HG03521 (cell line): ENCODE data around the gene KBTBD7.
"Not testable (repeated sequence)": the region's sequence is repeated elsewhere in the genome, so short reads cannot be mapped to it uniquely, and the experiment has no call there.

Experiments used
- ATAC-seq: cut with Tn5 transposase; IDR thresholded peaks from one replicate; pipeline ENCODE4 v1.9.1; 2021; ENCODE audit warnings: mild to moderate bottlenecking, moderate library complexity; ENCODE audit not compliant: unreplicated experiment

The KBTBD7 gene

DNA sequence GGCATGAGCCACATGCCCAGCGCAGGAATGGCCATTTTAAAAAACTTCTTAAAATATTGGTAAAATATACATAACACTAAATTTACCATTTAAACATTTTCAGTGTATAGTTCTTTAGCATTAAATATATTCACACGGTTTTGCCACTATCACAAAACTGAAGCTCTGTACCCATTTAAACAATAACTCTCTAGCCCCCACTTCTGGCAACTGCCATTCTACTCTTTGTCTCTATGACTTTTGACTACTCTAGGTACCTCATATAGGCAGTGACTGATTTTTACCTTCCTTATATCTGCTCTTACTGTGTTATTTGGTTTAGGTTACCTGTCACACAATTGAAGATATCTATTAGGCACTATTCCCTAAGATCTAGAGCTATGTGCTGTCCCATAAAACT is 2.3 kb upstream of the KBTBD7 start:
- ATAC-seq = no peak

DNA sequence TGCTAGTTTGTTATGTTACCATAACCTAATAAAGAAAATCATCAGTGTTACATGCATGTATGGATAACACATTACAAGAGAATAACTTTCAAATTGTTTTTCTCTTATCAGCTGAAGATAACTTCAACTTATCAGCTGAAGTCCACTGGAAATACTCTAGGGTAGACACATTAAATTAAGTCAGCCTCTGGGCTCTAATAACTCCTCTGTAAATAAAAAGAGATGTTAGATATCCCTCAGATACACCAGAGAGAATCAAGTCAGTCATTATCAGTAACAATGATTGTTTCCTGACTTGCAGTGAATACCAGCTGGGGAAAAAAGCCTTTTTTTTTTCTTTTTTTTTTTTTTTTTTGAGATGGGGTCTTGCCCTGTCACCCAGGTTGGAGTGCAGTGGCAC is 1.6 kb upstream of the KBTBD7 start:
- ATAC-seq = no peak

DNA sequence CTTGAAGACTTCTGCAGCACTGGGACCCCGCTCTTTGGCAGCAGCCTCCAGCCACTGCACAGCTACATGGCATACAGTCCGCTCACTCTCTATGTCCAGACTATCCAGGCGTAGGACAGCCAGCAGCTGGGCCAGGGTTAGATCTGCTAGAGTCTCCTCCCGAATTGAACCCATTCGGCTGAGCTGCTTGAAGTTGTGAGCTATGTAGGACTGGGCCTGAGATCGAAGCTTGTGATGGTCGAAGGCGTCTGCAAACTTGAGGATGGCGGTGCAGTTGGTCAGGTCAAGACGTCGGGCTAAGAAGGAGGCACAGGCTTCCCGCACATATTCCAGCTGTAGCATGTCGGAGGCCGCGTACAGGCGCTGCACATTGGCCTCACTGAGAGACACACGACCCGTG is 900 bp downstream of the KBTBD7 start:
- no peak for ATAC-seq

DNA sequence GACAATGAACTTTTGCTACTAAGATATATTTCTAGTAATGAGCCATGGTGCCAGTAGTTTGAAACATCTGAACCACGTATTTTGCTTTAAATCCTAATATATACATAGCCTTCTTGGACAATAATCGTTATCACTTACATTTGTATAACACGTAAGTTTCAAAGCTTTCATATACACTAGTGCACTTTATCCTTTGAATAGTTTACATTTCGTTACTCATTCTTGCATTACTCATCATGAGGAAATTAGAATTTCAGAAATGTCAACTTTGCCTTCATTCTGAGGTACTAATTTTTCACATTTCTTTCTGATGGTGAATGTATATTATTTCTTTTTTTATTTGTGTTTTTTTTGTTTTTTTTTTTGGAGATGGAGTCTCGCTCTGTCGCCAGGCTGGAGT is 5.8 kb downstream of the KBTBD7 start:
- ATAC-seq = no peak

DNA sequence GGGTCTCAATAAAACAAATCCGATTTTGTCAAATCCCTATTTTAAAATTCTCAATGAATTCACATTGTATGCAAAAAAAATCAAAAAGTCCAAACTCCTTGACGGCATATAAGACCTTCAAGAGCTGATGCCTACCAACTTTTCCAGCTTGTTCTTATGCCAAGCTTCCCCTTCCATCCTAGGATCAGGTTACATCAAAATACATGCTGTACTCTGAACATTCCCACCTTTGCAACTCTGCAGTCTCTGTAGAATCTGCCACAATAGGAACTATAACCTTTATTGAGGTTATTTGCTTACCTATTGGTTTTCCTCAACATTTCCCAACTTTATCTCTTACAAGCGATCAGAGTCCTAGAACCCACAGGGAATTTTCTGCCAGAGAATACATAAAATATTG is 7.9 kb downstream of the KBTBD7 start:
- ATAC-seq = no peak

DNA sequence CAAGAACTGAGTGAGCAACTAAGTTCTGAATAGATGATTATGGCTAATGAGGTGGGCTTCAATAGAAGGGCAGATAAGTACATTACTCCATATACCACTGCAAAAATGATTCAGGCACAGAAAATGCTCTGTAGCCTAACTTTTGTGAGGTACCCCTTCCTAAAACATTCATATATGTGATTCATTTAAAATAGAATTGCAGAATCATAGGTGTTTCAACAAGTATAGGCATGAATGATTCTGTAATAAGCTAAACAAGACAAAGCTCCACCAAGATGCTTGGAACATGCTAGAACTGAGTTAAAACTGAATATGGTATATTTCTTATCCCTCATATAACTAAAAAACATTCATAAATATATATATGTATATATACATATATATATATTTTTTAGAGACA is 12.1 kb downstream of the KBTBD7 start:
- no peak for ATAC-seq

DNA sequence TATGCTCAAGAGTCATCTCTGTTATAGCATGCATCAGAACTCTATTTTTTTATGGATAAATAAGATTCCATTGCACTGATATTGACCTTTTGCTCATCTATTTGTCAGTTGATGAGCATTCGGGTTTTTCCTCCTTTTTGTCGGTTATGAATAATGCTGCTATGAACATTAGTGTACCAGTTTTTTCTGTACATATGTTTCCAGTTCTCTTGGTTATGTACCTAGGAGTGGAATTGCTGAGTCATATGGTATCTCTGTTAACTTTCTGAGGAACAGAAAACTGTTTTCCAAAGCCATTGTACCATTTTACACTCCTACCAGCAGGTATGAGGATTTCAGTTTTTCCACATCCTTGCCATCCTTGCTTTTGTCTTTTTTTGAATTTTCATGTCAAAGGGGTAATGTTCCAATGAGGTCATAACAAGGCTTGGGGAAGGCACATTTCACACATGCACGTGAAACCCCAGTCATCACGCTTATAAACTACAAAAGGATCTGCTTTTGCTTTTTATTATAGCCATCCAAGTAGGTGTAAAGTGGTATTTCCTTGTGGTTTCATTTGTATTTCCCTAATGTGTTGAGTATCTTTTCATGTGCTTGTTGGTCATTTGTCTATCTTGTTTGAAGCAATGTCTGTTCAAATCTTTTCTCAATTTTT is 14.6 kb downstream of the KBTBD7 start:
- no peak for ATAC-seq

DNA sequence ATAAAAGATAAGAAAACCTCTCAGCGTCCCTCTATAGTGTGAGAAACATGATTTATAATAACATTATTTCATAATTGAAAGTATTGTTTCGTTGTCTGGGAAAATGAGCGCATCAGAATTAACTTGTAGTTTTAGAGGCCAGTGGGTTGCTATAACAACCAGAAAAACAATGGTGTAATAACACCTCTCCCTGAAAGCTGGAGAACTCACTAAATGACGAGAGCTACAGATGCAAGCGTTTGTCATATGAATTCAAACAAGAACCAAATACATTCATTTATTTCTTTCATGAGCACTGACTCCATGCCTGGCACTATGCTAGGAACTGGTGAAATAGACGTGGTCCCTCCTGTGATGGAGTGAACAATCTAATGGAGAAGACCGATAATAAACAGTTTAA is 16.3 kb downstream of the KBTBD7 start:
- no peak for ATAC-seq

DNA sequence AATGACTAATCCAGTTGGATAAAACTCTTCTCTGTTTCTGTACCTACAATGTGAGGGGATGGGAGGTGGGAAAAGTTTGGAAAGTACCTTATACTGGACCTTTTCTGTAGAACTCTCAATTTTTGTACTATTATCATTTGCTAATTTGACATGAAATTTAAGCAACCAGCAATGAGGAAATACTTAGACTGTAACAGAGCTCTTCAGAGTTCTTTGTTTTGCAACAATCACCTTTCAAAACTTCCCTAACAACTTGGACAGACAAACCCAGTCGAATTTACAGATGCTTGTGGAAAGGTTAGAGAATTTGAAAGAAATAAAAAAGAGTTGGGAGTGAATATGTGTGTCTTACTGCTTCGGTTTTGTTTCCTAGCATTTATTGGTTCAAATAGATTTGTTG is 16.8 kb downstream of the KBTBD7 start:
- ATAC-seq = no peak

DNA sequence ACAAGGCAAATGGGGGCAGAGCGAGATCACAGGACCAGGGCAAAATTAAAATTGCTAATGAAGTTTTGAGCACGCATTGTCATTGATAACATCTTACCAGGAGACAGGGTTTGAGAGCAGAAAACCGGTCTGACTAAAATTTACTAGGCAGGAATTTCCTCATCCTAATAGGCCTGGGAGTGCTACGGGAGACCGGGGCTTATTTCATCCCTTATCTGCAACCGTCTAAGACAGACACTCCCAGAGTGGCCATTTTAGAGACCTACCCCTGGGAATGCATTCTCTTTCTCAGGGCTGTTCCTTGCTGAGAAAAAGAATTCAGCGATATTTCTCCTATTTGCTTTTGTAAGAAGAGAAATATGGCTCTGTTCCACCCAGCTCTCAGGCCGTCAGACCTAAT is 18.8 kb downstream of the KBTBD7 start:
- ATAC-seq = not testable (repeated sequence)

DNA sequence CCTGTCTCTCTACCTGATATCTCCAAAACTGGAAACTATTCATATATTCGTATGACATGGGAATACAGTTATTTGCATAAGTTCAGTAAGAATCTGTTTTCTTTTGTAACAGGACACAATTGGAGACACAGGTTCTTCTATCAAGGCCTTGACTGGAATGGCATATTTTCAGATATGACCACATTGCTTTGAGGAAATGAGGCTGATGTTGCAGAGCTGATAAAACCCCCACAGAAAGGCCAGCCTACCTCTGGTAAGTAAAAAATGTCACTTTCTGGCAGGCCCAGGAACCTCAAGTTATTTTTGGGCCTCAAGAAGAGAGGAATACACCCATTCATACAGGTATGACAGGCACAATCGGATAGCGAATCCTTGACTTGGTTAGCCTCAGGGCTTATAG is 32.2 kb downstream of the KBTBD7 start:
- no peak for ATAC-seq

DNA sequence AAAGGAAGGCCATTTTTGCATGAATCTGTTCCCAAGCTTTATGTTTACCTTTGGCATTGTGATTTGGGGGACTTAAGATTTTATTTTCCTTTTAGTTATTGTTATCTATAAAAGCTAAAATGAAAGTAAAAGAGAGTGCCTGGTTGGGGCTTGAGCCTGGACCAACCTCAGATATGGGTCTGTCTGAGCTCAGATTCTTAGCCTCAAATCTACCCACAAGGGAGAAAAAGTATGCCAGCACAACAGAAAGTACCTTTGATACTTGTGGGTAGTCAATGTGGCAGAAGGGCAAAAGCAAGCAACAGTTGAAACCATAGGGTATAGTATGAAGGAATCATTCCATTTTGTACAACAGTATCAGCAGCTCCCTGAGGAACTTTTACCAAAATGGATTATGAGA is 35.2 kb downstream of the KBTBD7 start:
- ATAC-seq = no peak

DNA sequence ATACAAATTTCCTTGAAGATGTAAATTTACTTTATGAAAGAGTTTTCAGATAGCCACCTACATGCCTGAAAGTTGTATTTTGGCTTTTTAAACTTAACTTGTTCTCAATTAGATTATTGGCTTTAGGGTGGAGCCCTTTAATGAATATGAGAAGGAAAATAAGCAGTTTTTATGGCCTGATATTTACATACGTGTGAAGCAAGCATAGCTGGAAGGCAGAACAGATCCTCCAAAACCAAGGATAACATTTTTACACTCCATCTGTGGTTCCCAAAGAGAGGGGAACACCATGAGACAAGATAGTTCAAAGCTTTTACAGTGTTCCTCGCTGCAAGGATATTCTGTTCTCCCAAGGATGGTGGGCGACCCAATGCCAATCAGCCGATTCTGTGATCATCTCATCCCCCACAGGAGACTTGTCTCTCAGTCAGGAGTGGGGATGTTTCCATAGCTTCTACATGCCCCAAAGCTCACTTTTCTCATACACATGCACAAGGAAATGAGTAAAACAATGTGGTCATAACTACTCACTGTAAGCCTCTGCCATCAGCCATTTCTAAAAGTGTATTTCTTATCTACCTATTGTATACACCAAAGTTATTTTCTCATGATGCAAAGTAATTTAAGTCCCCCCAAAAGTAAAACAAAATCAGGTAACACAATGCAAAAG is 37.2 kb downstream of the KBTBD7 start:
- ATAC-seq = no peak

DNA sequence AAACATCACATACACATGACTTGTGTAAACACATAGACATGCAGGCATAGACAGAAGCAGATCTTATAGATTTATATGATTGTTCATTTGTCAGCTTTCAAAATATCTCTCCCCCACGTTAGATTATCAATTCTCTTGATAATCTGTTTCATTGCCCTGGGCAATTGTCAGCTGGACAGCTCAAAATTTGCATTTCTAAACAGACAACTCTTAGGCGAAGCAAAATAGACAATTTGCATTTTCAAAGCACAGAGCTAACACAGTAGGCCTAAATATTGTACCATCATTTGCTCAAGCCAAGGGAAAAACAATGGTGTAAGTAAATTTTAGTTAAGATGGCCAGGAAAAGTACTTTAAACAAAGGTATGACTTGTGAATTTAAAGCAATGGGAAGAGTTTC is 37.7 kb downstream of the KBTBD7 start:
- ATAC-seq = no peak

DNA sequence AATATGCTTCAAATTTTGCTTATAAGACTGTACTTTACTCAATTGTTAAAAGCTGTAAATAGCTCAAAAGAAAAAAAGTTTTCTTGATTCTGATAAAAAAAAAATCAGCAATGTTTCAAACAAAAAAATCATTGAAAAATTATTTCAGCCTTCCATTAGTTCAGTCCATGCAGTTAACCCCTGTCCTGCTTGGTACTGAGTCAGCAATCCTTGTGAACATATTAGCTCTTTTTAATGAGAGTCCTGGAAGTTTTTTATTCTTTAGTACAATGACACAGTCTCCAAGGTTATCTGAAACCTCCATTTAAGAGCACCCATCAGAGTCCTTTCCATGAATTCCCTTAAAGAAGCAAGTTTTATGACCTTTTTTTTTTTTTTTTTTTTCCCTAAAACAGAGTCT is 40.3 kb downstream of the KBTBD7 start:
- no peak for ATAC-seq

DNA sequence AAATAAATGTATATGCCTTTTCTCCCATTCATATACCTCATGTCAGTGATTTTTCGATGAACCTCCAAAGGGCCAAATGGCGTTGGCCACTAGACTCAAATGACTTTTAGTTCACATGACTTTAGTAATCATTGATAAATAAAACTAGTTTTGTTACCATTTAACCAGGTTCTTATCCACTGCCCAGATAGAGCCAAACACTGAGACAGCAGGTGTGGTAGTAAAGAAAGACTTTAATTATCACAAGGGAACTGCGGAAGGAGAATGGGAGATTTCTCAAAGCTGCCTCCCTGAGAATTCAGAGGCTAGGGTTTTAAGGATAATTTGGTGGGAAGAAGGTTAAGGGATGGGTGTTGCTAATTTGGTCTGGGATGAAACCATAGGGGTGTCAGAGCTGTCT is 42.4 kb downstream of the KBTBD7 start:
- ATAC-seq = no peak

DNA sequence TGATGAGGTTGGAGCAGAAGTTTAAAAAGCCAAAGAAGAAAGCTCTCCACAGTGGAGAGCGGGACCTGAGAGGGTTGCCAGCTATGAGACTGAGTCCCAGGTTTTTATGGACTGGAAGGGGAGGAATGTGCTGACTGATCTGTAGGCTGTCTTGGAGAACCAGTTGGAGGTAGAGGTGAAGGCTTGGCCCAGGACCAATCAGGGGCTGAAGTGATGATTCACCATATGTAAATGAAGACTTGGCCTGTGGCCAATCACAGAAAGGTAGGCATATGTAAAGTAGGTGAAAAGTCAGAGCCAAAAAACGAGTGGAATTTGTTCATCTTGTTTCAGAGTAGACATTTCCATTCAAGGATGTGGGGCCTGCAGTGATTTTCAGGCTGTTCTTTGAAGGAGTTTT is 44.3 kb downstream of the KBTBD7 start:
- ATAC-seq = no peak

DNA sequence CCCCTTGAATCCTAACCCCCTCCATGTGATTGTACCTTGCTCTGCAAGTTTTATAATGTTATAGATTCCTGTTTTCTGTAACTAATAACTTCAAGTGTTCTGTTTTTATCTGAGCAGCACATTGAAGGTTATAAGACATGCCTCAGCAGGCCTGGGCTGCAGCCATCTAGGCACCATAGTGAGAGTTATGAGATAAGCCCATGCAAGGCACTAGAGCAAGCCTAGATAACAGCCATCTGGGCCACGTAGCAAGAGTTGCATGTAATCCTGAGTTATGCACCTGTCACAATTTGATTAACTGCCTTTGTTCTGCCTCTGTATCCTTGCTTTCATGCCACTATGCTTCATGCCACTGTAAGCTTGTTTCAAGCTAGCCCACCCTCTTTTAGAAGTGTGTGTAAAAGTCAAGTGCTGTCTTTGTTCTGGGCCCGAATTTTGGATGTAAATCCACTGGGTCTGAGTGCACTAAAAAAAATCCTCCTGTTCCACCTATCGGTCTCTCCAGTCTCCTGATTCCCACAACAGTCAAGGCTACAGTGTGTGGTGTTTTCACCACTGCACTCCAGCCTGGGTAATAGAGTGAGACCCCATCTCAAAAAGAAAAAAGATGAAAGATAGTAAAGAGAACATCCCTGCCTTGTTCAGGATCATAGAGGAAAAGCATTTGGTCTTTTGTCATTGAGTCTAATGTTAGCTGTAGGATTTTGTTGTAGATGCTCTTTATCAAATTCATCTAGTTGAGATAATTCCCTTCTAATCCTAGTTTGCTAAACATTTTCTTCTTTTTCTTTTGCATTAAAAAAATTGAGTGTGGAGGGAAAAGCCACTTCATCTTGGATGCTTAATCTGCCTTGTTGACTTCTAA is 45.7 kb downstream of the KBTBD7 start:
- no peak for ATAC-seq

DNA sequence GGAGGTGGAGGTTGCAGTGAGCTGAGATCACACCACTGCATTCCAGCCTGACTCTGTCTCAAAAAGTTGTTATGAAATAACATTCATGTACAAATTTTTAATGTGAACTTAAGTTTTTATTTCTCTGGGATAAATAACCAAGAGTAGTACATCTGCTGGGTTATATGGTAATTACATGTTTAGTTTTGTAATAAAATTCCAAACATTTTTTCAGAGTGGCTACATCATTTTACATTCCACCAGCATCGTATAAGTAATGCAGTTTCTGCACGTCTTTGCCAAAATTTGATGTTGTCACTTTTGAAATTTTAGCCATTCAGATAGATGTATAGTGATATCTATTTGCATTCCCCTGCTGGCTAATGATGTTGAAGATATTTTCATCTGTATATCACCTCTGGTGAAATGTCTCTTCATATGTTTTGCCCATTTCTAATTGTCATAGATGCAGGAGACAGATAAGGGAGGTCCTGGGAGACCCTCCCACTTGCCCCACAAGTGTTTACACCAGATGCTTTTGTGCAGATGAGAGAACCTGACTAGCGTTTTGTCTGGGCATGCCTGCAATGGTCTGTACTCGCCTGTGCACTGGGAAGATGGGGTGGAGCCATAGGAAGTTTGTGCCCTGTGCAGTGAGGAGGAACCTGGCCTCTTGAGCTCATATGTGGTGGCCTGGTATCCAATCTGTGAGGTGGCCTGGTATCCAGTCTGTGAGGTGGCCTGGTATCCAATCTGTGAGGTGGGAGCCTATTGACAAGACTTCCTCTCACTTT is 49.0 kb downstream of the KBTBD7 start:
- ATAC-seq = no peak

DNA sequence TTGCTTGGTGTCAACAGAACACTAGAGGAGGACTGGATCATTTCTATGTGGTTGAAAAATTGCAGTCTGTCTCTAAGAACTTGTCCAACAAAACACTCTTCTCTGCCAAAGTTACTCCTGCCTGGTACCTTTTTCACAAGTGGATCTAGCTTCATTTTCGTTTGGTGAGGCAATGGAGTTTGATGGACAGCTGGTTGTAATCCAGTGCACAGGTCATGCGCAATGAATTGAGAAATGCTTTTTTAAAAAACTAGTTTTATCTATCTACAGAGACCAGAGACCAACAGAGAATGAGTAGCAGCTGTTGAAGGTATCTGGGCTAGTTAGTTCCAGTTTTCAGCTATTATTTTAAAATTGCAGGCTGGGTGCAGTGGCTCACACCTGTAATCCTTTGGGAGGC is 49.8 kb downstream of the KBTBD7 start:
- ATAC-seq = no peak
